HG03060 (cell line): Measurements from ENCODE around the gene IL17RB.
A peak's percentile ranks its signal among the peaks of the same experiment; 100 is the strongest.

Source experiments
- ATAC-seq: cut with Tn5 transposase; IDR thresholded peaks from one replicate; pipeline ENCODE4 v1.9.1; 2021; ENCODE audit warnings: low read depth, moderate number of reproducible peaks; ENCODE audit not compliant: unreplicated experiment

Gene IL17RB

GRCh38 chr3:53858096-53858741 is 11.9 kb downstream of the IL17RB start:
- no peak for ATAC-seq

GRCh38 chr3:53859178-53859577 is 12.8 kb downstream of the IL17RB start:
- no peak for ATAC-seq

GRCh38 chr3:53860196-53860595 is 13.8 kb downstream of the IL17RB start:
- ATAC-seq = no peak

GRCh38 chr3:53862241-53862640 is 15.9 kb downstream of the IL17RB start:
- no peak for ATAC-seq

GRCh38 chr3:53863145-53863544 is 16.8 kb downstream of the IL17RB start:
- ATAC-seq = no peak

- ATAC-seq = no peak
Measured at GRCh38 chr3:53865732-53866499, 19.5 kb downstream of the IL17RB start.

- no peak for ATAC-seq
Measured at GRCh38 chr3:53880396-53881345, 34.3 kb downstream of the IL17RB start.

- ATAC-seq = peak; percentile 45
Measured at GRCh38 chr3:53881691-53882593, 35.6 kb downstream of the IL17RB start, which contains the start of gene ACTR8. TSS of gene ACTR8 (minus strand) at chr3:53882152. CDS start at chr3:53882101, 51 bp downstream.

- ATAC-seq = no peak
Measured at GRCh38 chr3:53883008-53883407, 36.6 kb downstream of the IL17RB start.

GRCh38 chr3:53884623-53885022 is 38.3 kb downstream of the IL17RB start:
- no peak for ATAC-seq

GRCh38 chr3:53885239-53885638 is 38.9 kb downstream of the IL17RB start:
- no peak for ATAC-seq

- no peak for ATAC-seq
Measured at GRCh38 chr3:53887446-53887845, 41.1 kb downstream of the IL17RB start.

GRCh38 chr3:53888232-53888631 is 41.9 kb downstream of the IL17RB start:
- no peak for ATAC-seq

- ATAC-seq = no peak
Measured at GRCh38 chr3:53890726-53891475, 44.5 kb downstream of the IL17RB start.

GRCh38 chr3:53891497-53892285 is 45.3 kb downstream of the IL17RB start, which contains the start of gene SELENOK:
TSS of gene SELENOK (minus strand) at chr3:53891859.
- peak; percentile 97 for ATAC-seq

- ATAC-seq = no peak
Measured at GRCh38 chr3:53892286-53892637, 45.9 kb downstream of the IL17RB start.

GRCh38 chr3:53899750-53900149 is 53.4 kb downstream of the IL17RB start:
- no peak for ATAC-seq

- no peak for ATAC-seq
Measured at GRCh38 chr3:53900666-53901331, 54.4 kb downstream of the IL17RB start.
